H1 (cell line): ENCODE data around the gene GREB1L. TPM values are rescaled to one million over a fixed set of nuclear protein-coding genes. Genes with fewer than 3 reads are reported as not detected.

Experiments
- BCL11A ChIP-seq, 2 experiments: IDR thresholded peaks; one replicate each; pipeline ENCODE4 v1.6.1; 2011; ENCODE audit warnings: low read depth in 2 of 2, low read length in 2 of 2, mild to moderate bottlenecking in 2 of 2
- CREB1 ChIP-seq: IDR thresholded peaks from 2 replicates; pipeline ENCODE4 v1.6.1; 2012; ENCODE audit warnings: inconsistent platforms
- RNF2 ChIP-seq: fragments of 200-900, 300-1000 bp; sonication (generic); IDR thresholded peaks from 2 replicates; pipeline ENCODE4 v1.7.1; 2016; ENCODE audit warnings: borderline replicate concordance, low read depth, mild to moderate bottlenecking, antibody characterized with exemption, low read length; ENCODE audit not compliant: poor library complexity, severe bottlenecking; ENCODE audit errors: missing control alignments
- SAP30 ChIP-seq: fragments of 300-600 bp; sonication (generic); IDR thresholded peaks from 2 replicates; pipeline ENCODE4 v1.7.1; 2012; ENCODE audit warnings: low read length, moderate library complexity, mild to moderate bottlenecking, inconsistent platforms; ENCODE audit not compliant: insufficient read depth, insufficient replicate concordance
- YY1 ChIP-seq: IDR thresholded peaks from 2 replicates; pipeline ENCODE4 v1.6.1; 2011; ENCODE audit warnings: low read depth, mild to moderate bottlenecking, low read length
- polyA plus RNA-seq, 7 experiments: library from polyadenylated mRNA; depleted of rRNA in 3 of 7; stranded (reverse) in 5 of 7; unstranded in 2 of 7; fragments of >200 nt in 5 of 7; fragments of 200-250 nt in 2 of 7; gene quantifications; 1 replicate in 5 of 7; 2 replicates in 1 of 7; 4 replicates in 1 of 7; pipeline versions ENCODE4 v1.2.1 to v1.2.3, GENCODE V29; 2011 to 2013; ENCODE audit warnings: missing spikeins in 2 of 7, mixed read lengths in 2 of 7
- total RNA-seq: library from RNA; stranded (reverse); fragmentation: NEBNext Ultra II Directional; extraction: Animal tissue kit (Norgen Biotek cat#: 25700); gene quantifications from 2 replicates; pipeline ENCODE4 v1.2.1, GENCODE V29; 2021

The GREB1L gene
- total and polyA plus RNA-seq, 2 of the 8 experiments (the other 6 are each of a cell fraction or from before 2014, with no cell fraction given) = 0.34 to 1.6 TPM

DNA sequence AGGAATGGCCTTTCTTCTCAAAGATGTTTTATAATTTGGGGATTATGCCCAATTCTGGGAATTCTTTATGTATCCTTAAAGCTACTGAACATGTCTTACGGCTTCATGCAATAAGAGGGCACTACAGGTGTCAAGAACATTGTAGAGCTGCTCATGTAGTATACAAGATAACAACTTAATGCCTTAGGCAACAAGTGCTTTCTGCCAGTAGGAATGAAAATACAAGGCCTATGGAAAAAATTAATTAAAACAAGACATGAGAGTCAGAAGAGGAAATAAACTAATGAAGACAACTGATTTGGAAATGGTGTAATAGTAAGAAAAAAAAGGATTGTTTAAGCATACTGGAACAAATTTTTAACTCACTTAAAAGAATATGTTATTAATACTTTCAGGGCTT is 27.3 kb downstream of the GREB1L start (continued):
- no peak for TF ChIP-seq SAP30
- TF ChIP-seq CREB1 = no peak
- TF ChIP-seq BCL11A (IDR thresholded peaks at IDR 0.05; ENCODE audit: low read depth in 2 of 2, low read length in 2 of 2) = no peak
- no peak for TF ChIP-seq YY1
- TF ChIP-seq RNF2 = no peak
